SK-N-SH treated with all-trans-retinoic acid at 6 μM for 48 hours (cell line): ENCODE results near the gene EXD3.

ENCODE experiments used
- ARNTL ChIP-seq: fragments of 450-650 bp; formaldehyde crosslinking; IDR thresholded peaks from 2 replicates; pipeline ENCODE4 v1.5.0; 2020; ENCODE audit warnings: low read depth, mild to moderate bottlenecking, moderate library complexity, borderline replicate concordance
- CREB5 ChIP-seq: fragments of 250-450 bp; sonication (Bioruptor Pico); IDR thresholded peaks from 2 replicates; pipeline ENCODE4 v1.5.1; 2020; ENCODE audit warnings: low read depth, mild to moderate bottlenecking, moderate library complexity
- GLIS3 ChIP-seq: fragments of 250-450 bp; sonication (Bioruptor Pico); IDR thresholded peaks from 2 replicates; pipeline ENCODE4 v1.5.0; 2020; ENCODE audit warnings: mild to moderate bottlenecking, moderate library complexity
- ISL1 ChIP-seq: fragments of 250-450 bp; sonication (Bioruptor Pico); IDR thresholded peaks from 2 replicates; pipeline ENCODE4 v2.1.2; 2022; ENCODE audit warnings: mild to moderate bottlenecking, moderate library complexity
- PATZ1 ChIP-seq: fragments of 250-450 bp; sonication (Bioruptor Pico); IDR thresholded peaks from 2 replicates; pipeline ENCODE4 v1.8.0; 2020; ENCODE audit warnings: mild to moderate bottlenecking, moderate library complexity, borderline replicate concordance
- POU6F1 ChIP-seq: fragments of 250-450 bp; sonication (Bioruptor Pico); IDR thresholded peaks from 2 replicates; pipeline ENCODE4 v1.8.0; 2021; ENCODE audit warnings: low read depth, mild to moderate bottlenecking, moderate library complexity, borderline replicate concordance
- PPARA ChIP-seq: fragments of 250-450 bp; sonication (Bioruptor Pico); IDR thresholded peaks from 2 replicates; pipeline ENCODE4 v1.5.0; 2020; ENCODE audit warnings: mild to moderate bottlenecking, borderline replicate concordance
- RARB ChIP-seq: fragments of 250-450 bp; sonication (Bioruptor Pico); IDR thresholded peaks from 2 replicates; pipeline ENCODE4 v1.8.0; 2021; ENCODE audit warnings: mild to moderate bottlenecking, moderate library complexity
- SNAI2 ChIP-seq: fragments of 250-450 bp; sonication (Bioruptor Pico); IDR thresholded peaks from 2 replicates; pipeline ENCODE4 v1.5.0; 2020; ENCODE audit warnings: mild to moderate bottlenecking, moderate library complexity
- TCF4 ChIP-seq: fragments of 250-450 bp; sonication (Bioruptor Pico); IDR thresholded peaks from 2 replicates; pipeline ENCODE4 v1.8.0; 2021; ENCODE audit warnings: mild to moderate bottlenecking, moderate library complexity, borderline replicate concordance
- ZFP3 ChIP-seq: fragments of 250-450 bp; sonication (Bioruptor Pico); IDR thresholded peaks from 2 replicates; pipeline ENCODE4 v1.5.0; 2020; ENCODE audit warnings: mild to moderate bottlenecking, moderate library complexity
- ZNF565 ChIP-seq: fragments of 450-650 bp; formaldehyde crosslinking; conservative IDR thresholded peaks from 2 replicates; pipeline ENCODE4 v1.5.0; 2020; ENCODE audit warnings: low read depth, mild to moderate bottlenecking, moderate library complexity
- ZNF70 ChIP-seq: fragments of 450-650 bp; formaldehyde crosslinking; IDR thresholded peaks from 2 replicates; pipeline ENCODE4 v1.5.0; 2020; ENCODE audit warnings: mild to moderate bottlenecking, moderate library complexity

GRCh38 chr9:137305798-137306065 lies 117.2 kb downstream of the EXD3 start:
- TF ChIP-seq PATZ1 (no peak), RARB (CRISPR knock-in tag) (no peak), PPARA (CRISPR knock-in tag) (no peak), ISL1 (CRISPR knock-in tag) (no peak), GLIS3 (CRISPR knock-in tag) (no peak), ZFP3 (CRISPR knock-in tag) (no peak), ZNF70 (CRISPR knock-in tag) (no peak), TCF4 (CRISPR knock-in tag) (no peak), SNAI2 (CRISPR knock-in tag) (no peak), ZNF565 (no peak), CREB5 (CRISPR knock-in tag) (no peak), POU6F1 (CRISPR knock-in tag) (no peak), ARNTL (CRISPR knock-in tag) (no peak)
